ENCODE results near the gene CEP170.

GRCh38 chr1:243247901-243248300 is 7.2 kb downstream of the CEP170 start:
- no peak for TF ChIP-seq CTCF (IDR thresholded peaks at IDR 0.05)
- TF ChIP-seq HOXA7 (CRISPR knock-in tag; IDR thresholded peaks at IDR 0.05): no peak
